Karpas-422 (cell line): Measurements from ENCODE around the gene KRTAP21-2. TPM values are rescaled to one million over a fixed set of nuclear protein-coding genes. Genes with fewer than 3 reads are reported as not detected.
"Not testable (repeated sequence)": the region's sequence is repeated elsewhere in the genome, so short reads cannot be mapped to it uniquely, and the experiment has no call there.

ENCODE experiments used
- DNase-seq: peaks from one replicate; pipeline ENCODE4 v3.0.0-alpha.2; 2015
- H2AFZ ChIP-seq: fragments of 200-600 bp; sonication (generic); 2 replicates; pipeline ENCODE4 v1.6.1; 2014; ENCODE audit warnings: antibody characterized with exemption, low read length, mixed read lengths
- H3K27ac ChIP-seq: fragments of 200-600 bp; sonication (generic); 2 replicates; pipeline ENCODE4 v1.5.1; 2014; ENCODE audit warnings: mild to moderate bottlenecking, low read length, moderate library complexity
- H3K27me3 ChIP-seq: fragments of 200-600 bp; sonication (generic); 2 replicates; pipeline ENCODE4 v1.6.1; 2014; ENCODE audit warnings: low read length, mixed read lengths
- H3K36me3 ChIP-seq: fragments of 200-600 bp; sonication (generic); 2 replicates; pipeline ENCODE4 v1.6.1; 2014; ENCODE audit warnings: low read length, mixed read lengths; ENCODE audit not compliant: insufficient read depth
- H3K4me1 ChIP-seq: fragments of 200-600 bp; sonication (generic); 2 replicates; pipeline ENCODE4 v1.6.1; 2014; ENCODE audit warnings: mild to moderate bottlenecking, low read length, mixed read lengths
- H3K4me2 ChIP-seq: fragments of 200-600 bp; sonication (generic); 2 replicates; pipeline ENCODE4 v1.6.1; 2014; ENCODE audit warnings: low read length, low read depth, mild to moderate bottlenecking; ENCODE audit not compliant: poor library complexity, severe bottlenecking
- H3K4me3 ChIP-seq: fragments of 200-600 bp; sonication (generic); 2 replicates; pipeline ENCODE4 v1.5.1; 2014; ENCODE audit warnings: mild to moderate bottlenecking, antibody characterized with exemption, low read length, mixed read lengths
- H3K79me2 ChIP-seq: fragments of 200-600 bp; sonication (generic); 2 replicates; pipeline ENCODE4 v1.6.1; 2014; ENCODE audit warnings: mild to moderate bottlenecking, low read length, mixed read lengths
- H3K9ac ChIP-seq: fragments of 200-600 bp; sonication (generic); 2 replicates; pipeline ENCODE4 v1.6.0; 2014; ENCODE audit warnings: low read length
- H3K9me2 ChIP-seq: fragments of 200-600 bp; sonication (generic), shearing (Covaris generic); replicated peaks from 2 replicates; pipeline ENCODE4 v1.6.0; 2014; ENCODE audit warnings: mild to moderate bottlenecking, low read length, moderate library complexity; ENCODE audit not compliant: insufficient read depth
- H3K9me3 ChIP-seq: fragments of 300-700, 200-600 bp; sonication (generic); 2 replicates; pipeline ENCODE4 v1.6.1; 2014; ENCODE audit warnings: low read length, mixed read lengths
- H4K20me1 ChIP-seq: fragments of 200-600 bp; sonication (generic); 2 replicates; pipeline ENCODE4 v1.6.1; 2014; ENCODE audit warnings: mild to moderate bottlenecking, antibody characterized with exemption, low read length, low read depth; ENCODE audit not compliant: insufficient read depth
- total RNA-seq: library from RNA; depleted of rRNA; stranded (reverse); fragments of >200 nt; shearing (Covaris generic); gene quantifications from 2 replicates; pipeline ENCODE4 v1.2.3, GENCODE V29; 2014; ENCODE audit warnings: low replicate concordance; rRNA removed

Gene KRTAP21-2
- total RNA-seq = not detected in 2 replicates

DNA sequence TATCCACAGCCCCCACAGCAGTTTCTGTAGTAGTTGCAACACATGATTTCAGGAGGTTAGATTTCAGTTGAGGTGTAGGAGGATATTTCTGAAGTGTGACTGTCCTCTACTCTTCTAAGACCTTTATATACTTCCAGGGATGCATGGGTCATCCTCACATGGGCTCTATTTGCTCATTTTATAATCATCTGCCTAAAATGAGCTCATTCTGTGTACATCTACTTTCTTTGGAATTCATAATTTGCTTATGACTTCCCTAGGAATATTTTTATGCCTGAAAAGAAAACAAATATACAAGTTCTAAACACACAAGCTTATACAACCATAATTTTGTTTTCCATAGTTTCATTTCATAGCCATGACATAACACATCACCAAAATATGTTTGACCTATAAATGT, at the start of gene KRTAP21-2:
Gene KRTAP21-2 (minus strand): TSS at position 101 of the 400 bp plus-strand sequence. CDS start 57 bp downstream, at position 44.
- no peak within 1 kb of the TSS for H3K9ac ChIP-seq
- no peak for DNase-seq
- no peak within 1 kb of the TSS for H3K4me2 ChIP-seq
- H3K9me2 ChIP-seq = no peaks in the 10 kb centered on the region
- H3K4me1 ChIP-seq = no peaks in the 10 kb centered on the region
- no peaks in the 10 kb centered on the region for H3K79me2 ChIP-seq
- H2AFZ ChIP-seq = no peak within 1 kb of the TSS
- no peak within 1 kb of the TSS for H3K27ac ChIP-seq
- H3K9me3 ChIP-seq = peaks cover 7% of the 10 kb centered on the region
- no peak within 1 kb of the TSS for H3K4me3 ChIP-seq
- no peaks in the 10 kb centered on the region for H3K36me3 ChIP-seq
- no peaks in the 10 kb centered on the region for H4K20me1 ChIP-seq
- H3K27me3 ChIP-seq = no peaks in the 10 kb centered on the region

DNA sequence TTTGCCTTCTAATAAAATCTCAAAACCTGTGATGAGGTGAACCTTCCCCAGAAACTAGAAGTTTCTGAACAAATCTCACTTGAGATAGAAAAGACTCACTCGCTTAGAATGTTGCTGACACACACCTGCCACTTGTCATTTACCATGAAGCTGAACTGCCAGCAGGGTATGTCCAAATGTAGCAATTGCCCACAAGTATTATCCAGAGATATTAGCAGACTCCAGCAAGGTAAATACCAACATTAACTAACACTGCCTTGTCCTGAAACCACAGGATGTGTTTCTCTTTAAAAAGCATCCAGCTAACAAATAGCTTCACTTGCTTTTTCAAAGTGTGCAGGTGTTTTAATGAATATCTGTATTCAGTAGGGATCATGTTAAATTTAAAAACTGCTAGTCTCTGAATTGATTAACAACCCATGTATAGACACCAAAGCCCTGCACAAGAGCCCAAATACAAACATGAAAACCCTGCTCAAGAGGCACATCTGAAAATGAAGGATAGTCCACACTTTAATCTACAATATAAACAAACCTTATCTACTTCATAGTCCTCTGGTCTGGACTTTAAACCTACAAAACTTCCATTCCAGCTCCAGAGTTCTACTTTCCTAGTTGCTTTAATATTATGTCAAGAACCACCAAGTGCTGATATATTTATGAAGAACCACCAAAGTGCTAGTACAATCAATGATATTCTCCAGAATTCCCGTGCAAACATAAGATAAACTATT, 46.7 kb upstream of the KRTAP21-2 start:
- Histone ChIP-seq H3K27me3 (no peaks in the 10 kb centered on the region), H3K4me1 (no peaks in the 10 kb centered on the region)

DNA sequence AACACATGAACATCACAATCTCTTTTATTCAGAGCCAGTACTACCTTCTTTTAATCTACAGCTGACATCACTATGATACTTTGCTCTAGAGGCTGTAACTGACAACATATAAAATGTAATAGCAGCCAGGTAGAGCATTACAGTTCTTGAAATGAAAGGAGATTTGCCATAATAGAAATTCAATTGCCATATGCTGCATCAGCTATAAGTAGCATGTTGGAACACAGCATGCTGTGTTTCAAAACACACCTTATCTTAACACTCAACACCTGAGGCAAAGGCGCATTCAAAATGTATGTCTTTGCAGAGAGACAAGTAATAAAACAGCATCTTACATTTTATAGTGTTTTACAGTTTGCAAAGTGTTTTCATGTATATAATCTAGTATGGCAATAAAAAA, 32.2 kb upstream of the KRTAP21-2 start:
- Histone ChIP-seq H3K36me3 (no peaks in the 10 kb centered on the region), H2AFZ (no peak overlapping the region), H3K27ac (no peak overlapping the region), H4K20me1 (no peaks in the 10 kb centered on the region), H3K9me3 (peaks cover 10% of the 10 kb centered on the region; the same call in 1 of the 2 replicates), H3K9ac (no peak overlapping the region), H3K79me2 (no peaks in the 10 kb centered on the region), H3K27me3 (no peaks in the 10 kb centered on the region), H3K4me1 (no peaks in the 10 kb centered on the region), H3K4me2 (no peak overlapping the region), H3K9me2 (no peaks in the 10 kb centered on the region), H3K4me3 (no peak overlapping the region)
- DNase-seq = no peak

More for the DNA sequence above, 46.7 kb upstream of the KRTAP21-2 start:
- Histone ChIP-seq H3K4me2 (no peak overlapping the region), H3K4me3 (no peak overlapping the region), H3K9me3 (no peaks in the 10 kb centered on the region), H3K27ac (no peak overlapping the region), H3K9ac (no peak overlapping the region), H3K36me3 (no peaks in the 10 kb centered on the region), H3K79me2 (no peaks in the 10 kb centered on the region), H3K9me2 (no peaks in the 10 kb centered on the region), H2AFZ (no peak overlapping the region), H4K20me1 (no peaks in the 10 kb centered on the region)
- DNase-seq = no peak

DNA sequence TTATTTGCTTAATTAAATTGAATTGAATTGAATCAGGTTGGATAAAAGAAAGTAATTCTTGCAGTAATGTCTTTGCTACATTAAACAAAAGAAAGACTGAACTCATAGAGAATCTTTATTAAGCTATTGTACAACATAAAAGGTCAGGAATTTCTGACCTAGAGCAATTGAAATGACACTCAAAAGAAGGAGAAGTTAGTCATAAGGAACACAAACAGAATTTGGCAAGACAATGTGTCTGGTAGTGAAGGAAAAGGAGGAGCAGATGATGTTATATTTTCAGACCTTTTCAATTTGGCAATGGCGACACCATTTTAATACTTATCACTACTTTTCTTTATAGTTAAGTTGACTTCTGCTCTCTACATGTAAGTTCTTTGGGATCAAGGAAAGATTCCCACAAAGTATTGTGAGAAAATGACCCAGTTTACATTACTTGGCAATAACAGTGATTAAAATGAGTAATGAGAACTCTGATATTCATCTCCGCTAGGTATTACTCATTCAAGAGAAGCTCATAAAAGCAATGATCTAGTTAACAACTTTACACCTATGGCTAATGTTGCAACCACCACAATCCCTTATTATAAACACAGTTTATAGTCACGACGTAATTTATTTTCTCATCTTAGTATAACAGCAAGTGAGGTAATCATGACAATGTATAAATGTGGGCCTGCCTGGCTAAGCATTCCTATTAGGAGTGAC, 22.8 kb upstream of the KRTAP21-2 start:
- Histone ChIP-seq H3K9me2 (no peaks in the 10 kb centered on the region), H3K9ac (no peak overlapping the region)
- DNase-seq = no peak

DNA sequence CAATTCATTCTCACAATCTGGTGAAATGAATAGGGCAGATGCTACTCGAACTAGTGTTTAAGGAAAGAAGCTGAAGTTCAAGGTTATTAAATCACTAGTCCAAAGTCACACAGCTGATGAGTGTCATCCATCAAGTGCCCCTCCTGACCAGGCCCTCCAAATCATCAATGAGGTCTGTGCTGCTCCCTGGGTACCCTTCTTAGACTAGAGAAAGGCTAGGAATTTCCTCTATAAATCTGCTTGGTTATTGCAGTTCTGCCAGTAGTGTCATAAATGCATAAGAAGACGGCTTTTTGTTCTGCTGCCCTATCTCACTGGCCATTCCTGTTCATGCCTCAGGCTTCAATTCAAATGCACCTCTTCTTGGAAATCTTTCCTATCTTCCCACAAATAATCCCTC, 13.7 kb upstream of the KRTAP21-2 start:
- peaks cover 3% of the 10 kb centered on the region for H3K9me3 ChIP-seq
- H3K4me1 ChIP-seq = no peaks in the 10 kb centered on the region
- no peaks in the 10 kb centered on the region for H4K20me1 ChIP-seq
- H3K4me2 ChIP-seq = no peak overlapping the region
- H3K9ac ChIP-seq = no peak overlapping the region
- no peaks in the 10 kb centered on the region for H3K36me3 ChIP-seq
- H3K27ac ChIP-seq = no peak overlapping the region
- H3K9me2 ChIP-seq = no peaks in the 10 kb centered on the region
- no peak overlapping the region for H3K4me3 ChIP-seq
- no peaks in the 10 kb centered on the region for H3K79me2 ChIP-seq
- DNase-seq = no peak
- no peak overlapping the region for H2AFZ ChIP-seq
- no peaks in the 10 kb centered on the region for H3K27me3 ChIP-seq

More for the DNA sequence above, 22.8 kb upstream of the KRTAP21-2 start:
- Histone ChIP-seq H3K9me3 (peaks cover 9% of the 10 kb centered on the region; the same call in 1 of the 2 replicates), H3K79me2 (no peaks in the 10 kb centered on the region), H3K4me2 (no peak overlapping the region), H2AFZ (no peak overlapping the region), H3K27ac (no peak overlapping the region), H3K4me3 (no peak overlapping the region), H3K27me3 (no peaks in the 10 kb centered on the region), H3K4me1 (no peaks in the 10 kb centered on the region), H4K20me1 (no peaks in the 10 kb centered on the region), H3K36me3 (no peaks in the 10 kb centered on the region)

DNA sequence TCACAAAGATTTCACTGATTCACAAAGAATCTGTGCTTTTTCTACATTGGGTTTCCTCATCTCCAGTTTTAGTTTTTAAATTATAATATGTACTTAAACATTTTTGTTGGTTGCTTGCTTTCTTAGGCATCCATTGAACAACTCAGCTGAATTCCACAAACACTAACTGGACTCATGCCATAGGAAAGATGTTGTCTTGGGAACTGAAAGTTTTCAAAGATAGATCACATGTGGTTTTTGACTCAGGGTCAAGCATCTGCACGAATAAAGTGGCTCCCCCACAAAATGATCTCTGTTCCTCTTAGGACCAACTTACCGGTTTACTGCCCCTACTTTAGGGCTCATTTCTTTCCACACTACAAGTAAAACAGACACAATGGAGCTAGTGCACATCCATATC, 11.2 kb upstream of the KRTAP21-2 start:
- Histone ChIP-seq H3K4me1 (no peaks in the 10 kb centered on the region), H3K79me2 (no peaks in the 10 kb centered on the region), H3K36me3 (no peaks in the 10 kb centered on the region), H4K20me1 (no peaks in the 10 kb centered on the region), H3K9me3 (no peaks in the 10 kb centered on the region; the same call in 1 of the 2 replicates), H3K9me2 (no peaks in the 10 kb centered on the region), H3K4me3 (no peak overlapping the region), H3K4me2 (no peak overlapping the region), H3K27ac (no peak overlapping the region), H3K27me3 (no peaks in the 10 kb centered on the region), H3K9ac (no peak overlapping the region), H2AFZ (no peak overlapping the region)
- DNase-seq = no peak

DNA sequence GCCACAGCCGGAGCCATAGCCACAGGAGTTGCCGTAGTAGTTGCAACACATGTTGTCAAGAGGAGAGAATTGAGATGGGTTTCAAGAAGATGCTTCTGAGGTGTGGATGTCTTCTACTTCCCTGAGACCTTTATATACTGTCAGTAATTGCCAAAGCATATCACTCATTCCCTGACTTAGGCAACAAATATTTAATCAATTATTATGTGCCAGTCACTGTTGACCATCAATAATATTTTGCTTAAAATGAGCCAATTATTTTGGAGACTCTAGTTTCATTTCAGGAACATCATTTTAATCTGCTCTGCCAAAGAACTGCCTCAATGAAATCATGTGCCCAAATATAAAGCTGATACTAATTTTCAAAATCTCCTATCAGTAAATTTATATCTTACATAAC, 8.3 kb upstream of the KRTAP21-2 start, which contains the start of gene KRTAP21-1:
Gene KRTAP21-1 (minus strand): TSS at position 101 of the 400 bp plus-strand sequence. CDS start 50 bp downstream, at position 51.
- H3K27me3 ChIP-seq, H4K20me1 ChIP-seq, H3K79me2 ChIP-seq, H3K27ac ChIP-seq, H3K4me2 ChIP-seq, H3K9me3 ChIP-seq, DNase-seq, H3K9me2 ChIP-seq, H3K4me3 ChIP-seq, H3K36me3 ChIP-seq, H3K4me1 ChIP-seq, H2AFZ ChIP-seq, H3K9ac ChIP-seq: not testable (repeated sequence)

DNA sequence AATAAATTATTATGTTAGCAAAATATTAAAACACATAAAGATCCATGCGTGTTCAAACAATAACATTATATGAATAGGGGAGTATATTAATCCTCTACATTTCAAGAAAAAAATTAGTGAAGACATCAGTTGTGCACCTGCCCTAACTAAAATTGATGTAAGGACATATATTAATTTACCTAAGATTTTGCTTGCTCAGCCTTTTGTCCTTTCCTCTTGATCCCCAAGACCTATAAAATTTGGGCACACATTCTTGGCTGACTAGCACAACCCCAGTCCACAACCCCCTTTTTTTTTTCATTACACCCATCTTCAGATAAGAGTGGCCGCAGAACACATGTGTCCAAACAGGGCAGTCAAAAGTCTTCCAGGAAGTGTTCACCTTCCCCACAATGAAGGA, 6.6 kb downstream of the KRTAP21-2 start:
- no peaks in the 10 kb centered on the region for H3K36me3 ChIP-seq
- no peaks in the 10 kb centered on the region for H3K9me2 ChIP-seq
- H4K20me1 ChIP-seq = no peaks in the 10 kb centered on the region

More for the DNA sequence above, 6.6 kb downstream of the KRTAP21-2 start:
- peaks cover 28% of the 10 kb centered on the region for H3K9me3 ChIP-seq
- no peak for DNase-seq
- no peak overlapping the region for H3K9ac ChIP-seq
- no peaks in the 10 kb centered on the region for H3K4me1 ChIP-seq
- no peaks in the 10 kb centered on the region for H3K27me3 ChIP-seq
- H3K79me2 ChIP-seq = no peaks in the 10 kb centered on the region
- no peak overlapping the region for H3K4me3 ChIP-seq
- no peak overlapping the region for H3K27ac ChIP-seq
- no peak overlapping the region for H2AFZ ChIP-seq
- no peak overlapping the region for H3K4me2 ChIP-seq
